ENCODE measurements around the gene WWP2.

Gene WWP2

GRCh38 chr16:69762814-69763598 is 874 bp downstream of the WWP2 start:
- TF ChIP-seq, protein P1, sequence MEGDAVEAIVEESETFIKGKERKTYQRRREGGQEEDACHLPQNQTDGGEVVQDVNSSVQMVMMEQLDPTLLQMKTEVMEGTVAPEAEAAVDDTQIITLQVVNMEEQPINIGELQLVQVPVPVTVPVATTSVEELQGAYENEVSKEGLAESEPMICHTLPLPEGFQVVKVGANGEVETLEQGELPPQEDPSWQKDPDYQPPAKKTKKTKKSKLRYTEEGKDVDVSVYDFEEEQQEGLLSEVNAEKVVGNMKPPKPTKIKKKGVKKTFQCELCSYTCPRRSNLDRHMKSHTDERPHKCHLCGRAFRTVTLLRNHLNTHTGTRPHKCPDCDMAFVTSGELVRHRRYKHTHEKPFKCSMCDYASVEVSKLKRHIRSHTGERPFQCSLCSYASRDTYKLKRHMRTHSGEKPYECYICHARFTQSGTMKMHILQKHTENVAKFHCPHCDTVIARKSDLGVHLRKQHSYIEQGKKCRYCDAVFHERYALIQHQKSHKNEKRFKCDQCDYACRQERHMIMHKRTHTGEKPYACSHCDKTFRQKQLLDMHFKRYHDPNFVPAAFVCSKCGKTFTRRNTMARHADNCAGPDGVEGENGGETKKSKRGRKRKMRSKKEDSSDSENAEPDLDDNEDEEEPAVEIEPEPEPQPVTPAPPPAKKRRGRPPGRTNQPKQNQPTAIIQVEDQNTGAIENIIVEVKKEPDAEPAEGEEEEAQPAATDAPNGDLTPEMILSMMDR (conservative IDR thresholded peaks at IDR 0.05; ENCODE audit: control insufficient read depth, insufficient read depth, low read depth, low read length) = no peak
- peak overlapping the region; percentile 78 for H3K4me3 ChIP-seq (ENCODE audit: control insufficient read depth, low read depth, low read length)
- DNase-seq (ENCODE audit: low read depth) = peak; percentile 43

GRCh38 chr16:69763599-69763942 is 1.4 kb downstream of the WWP2 start:
- TF ChIP-seq, protein P1 (conservative IDR thresholded peaks at IDR 0.05; ENCODE audit: control insufficient read depth, insufficient read depth, low read depth, low read length) = no peak
- peak overlapping the region; percentile 78 for H3K4me3 ChIP-seq (ENCODE audit: control insufficient read depth, low read depth, low read length)
- DNase-seq (ENCODE audit: low read depth) = no peak

GRCh38 chr16:69767459-69768229 is 5.5 kb downstream of the WWP2 start:
- TF ChIP-seq, protein P1 (conservative IDR thresholded peaks at IDR 0.05; ENCODE audit: control insufficient read depth, insufficient read depth, low read depth, low read length) = no peak
- H3K4me3 ChIP-seq (ENCODE audit: control insufficient read depth, low read depth, low read length) = no peak overlapping the region
- no peak for DNase-seq (ENCODE audit: low read depth)

DNA sequence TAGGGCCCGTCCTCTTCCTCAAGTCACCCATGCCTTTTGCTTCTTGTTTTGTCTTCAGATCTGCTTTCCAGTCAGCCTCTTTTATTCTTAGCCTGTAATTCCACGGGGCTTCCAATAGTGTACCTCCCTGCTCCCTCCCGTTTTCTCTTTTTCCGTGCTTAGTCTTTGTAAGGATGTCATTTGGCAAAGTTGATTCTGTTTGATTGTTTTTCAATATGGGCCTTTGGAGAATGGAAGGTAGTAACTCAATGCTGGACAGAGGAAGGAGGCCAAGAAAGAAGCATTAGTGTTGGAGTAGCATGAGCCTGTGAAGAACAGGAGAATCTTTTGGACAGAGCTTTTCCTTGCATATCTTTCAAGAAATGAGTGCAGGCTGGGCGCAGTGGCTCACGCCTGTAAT is 6.5 kb downstream of the WWP2 start:
- no peak overlapping the region for H3K4me3 ChIP-seq (ENCODE audit: control insufficient read depth, low read depth, low read length)
- TF ChIP-seq, protein P1 (conservative IDR thresholded peaks at IDR 0.05; ENCODE audit: control insufficient read depth, insufficient read depth, low read depth, low read length) = no peak

DNA sequence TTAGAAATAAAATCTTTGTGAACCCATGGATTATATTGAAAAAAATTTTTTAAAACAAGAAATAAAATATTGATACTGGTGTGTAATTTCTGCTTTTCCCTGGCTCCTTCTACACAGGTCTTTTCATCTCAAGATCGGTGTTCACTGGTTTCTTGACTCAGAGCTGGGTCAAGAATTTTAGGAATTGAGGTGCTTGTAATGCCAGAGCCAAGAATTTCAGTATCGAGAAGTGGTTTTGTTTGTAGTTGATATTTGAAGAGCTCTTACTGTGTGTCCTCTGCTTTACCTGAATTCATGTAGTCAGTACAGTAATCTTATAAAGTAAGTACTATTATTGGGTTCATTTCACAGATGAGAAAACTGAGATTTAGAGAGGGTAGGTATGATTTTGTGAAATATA is 7.3 kb downstream of the WWP2 start:
- no peak for DNase-seq (ENCODE audit: low read depth)
- H3K4me3 ChIP-seq (ENCODE audit: control insufficient read depth, low read depth, low read length) = no peak overlapping the region
- TF ChIP-seq, protein P1 (conservative IDR thresholded peaks at IDR 0.05; ENCODE audit: control insufficient read depth, insufficient read depth, low read depth, low read length) = no peak

More for the DNA sequence above, 6.5 kb downstream of the WWP2 start:
- DNase-seq (ENCODE audit: low read depth) = no peak

- TF ChIP-seq, protein P1 (conservative IDR thresholded peaks at IDR 0.05; ENCODE audit: control insufficient read depth, insufficient read depth, low read depth, low read length) = no peak
- no peak overlapping the region for H3K4me3 ChIP-seq (ENCODE audit: control insufficient read depth, low read depth, low read length)
- no peak for DNase-seq (ENCODE audit: low read depth)
Observed at GRCh38 chr16:69771651-69771967, 9.5 kb downstream of the WWP2 start.
